NK-92 treated with Interleukin-12 subunit alpha and Interleukin-12 subunit beta, amount 100 ng/mL, for 24 hours (cell line): ENCODE results near the gene DHRS7B.
"Not testable (repeated sequence)": the region's sequence is repeated elsewhere in the genome, so short reads cannot be mapped to it uniquely, and the experiment has no call there.

ENCODE experiments used
- DNase-seq: peaks from one replicate; lab custom pipeline; 2025; lab: John Stamatoyannopoulos, UW

The DHRS7B gene

DNA sequence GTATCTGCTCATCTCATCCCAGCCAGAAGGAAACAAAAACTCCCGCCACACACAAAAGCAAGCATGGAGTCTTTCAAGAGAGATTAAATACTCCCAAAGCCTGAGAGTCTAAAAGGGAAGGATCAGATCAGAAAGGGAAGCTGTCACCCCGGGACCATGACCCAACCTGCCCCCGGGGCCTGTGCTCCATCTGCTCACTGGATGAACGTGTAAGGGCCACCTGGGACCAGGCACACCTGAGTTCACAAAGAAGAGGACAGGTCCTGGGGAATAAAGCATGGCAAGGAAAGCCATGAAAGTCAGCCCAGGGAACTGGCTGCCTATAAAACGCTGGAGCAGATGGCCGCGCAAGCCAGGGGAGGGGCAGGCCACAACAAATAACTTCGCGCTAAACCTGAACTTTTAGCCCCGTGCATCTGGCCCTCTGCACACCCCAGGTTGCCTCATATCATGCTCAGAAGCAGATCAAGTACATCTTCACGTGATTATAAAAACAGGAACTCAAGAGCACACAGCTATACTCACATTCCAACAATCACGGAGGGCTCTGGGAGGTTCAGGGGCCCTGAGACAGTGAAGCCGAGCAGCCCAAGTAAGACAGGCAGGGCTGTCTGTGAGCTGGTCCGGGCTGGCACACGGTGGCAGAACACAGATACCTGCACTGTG is 83.8 kb downstream of the DHRS7B start:
- no peak for DNase-seq

DNA sequence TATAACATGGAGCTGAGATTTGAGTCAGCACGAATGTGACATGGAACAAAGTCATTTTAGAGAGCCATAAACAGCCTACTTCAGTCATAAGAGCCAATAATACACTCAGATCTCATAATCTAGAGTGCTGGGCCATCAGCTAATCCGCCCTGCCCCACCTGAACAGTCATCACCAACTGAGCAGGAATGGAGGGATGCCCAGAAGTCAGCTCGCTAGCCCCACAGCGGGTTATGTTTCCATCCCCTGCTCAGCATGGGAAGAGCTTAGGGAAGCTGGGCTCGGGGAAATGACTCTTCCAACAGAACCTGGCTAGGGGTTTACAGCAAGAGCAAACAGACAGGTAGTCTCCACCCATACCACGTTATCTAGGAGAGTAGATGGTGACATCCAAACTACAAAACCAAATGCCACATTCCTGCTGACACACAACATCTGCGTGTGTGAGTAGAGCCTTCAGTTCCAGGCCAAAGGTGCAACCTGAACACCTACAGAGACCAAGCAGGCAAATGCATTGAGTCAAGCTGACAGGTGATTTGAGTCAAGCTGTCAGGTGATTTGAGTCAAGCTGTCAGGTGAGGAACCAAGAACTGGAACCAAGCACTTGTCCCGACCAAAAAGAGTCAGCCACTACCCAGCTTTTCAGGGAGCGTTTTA is 85.2 kb downstream of the DHRS7B start:
- no peak for DNase-seq

DNA sequence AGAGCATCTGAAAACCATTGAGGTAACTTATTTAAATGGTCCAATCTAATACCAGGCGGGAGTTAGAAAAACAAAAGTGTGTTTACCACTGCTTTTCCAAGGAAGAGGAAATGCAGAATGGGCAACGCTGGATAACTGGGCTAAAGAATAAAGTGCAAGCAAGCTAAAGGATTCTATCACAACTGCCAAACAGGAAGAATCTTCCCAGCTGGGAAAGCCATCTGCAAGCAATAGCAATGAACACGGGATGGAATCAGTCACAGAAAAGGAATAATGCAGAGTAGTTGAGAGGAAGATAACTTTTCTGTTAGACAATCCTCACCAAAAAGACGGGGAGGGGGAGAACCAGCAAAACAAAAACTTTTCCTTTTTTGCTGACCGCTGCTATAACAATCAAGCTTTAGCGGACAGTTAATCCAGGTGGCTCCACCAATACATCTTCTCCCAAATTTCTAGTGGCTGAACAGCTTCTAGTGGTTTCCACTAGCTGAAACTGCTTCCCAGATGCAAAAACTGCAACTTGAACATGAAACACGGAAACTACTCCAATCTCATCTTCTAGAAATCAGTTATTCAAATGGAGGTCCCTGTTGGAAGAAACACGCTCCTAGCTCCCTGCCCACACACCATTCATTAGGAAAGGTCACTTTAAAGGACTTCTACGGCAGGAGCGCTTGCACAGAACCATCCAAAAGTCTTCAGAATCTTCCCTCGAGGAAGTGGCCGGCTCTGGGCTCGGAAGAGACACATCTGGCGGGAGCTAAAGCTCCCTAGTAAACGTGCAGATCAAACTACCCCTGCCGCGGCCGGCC is 86.3 kb downstream of the DHRS7B start:
- no peak for DNase-seq

DNA sequence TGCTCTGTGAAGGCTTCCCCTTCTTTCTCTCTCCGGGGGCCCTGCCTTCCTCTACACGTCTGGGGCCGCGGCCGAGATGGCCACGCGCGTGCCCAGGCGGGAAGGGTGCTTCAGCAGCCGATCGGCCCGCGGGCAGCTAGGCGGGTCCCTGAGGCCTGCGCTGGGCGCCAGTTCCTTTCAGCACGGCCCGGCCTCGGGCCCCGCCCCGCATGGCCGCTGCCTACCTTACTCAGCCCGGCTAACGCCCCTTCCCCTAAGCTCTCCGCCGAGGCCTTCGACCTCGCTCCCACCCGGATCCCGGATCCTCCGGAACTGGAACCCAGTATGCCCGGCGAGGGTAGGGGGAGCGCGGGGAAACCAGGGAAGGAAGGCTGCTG is 86.9 kb downstream of the DHRS7B start:
- peak; percentile 57 for DNase-seq

DNA sequence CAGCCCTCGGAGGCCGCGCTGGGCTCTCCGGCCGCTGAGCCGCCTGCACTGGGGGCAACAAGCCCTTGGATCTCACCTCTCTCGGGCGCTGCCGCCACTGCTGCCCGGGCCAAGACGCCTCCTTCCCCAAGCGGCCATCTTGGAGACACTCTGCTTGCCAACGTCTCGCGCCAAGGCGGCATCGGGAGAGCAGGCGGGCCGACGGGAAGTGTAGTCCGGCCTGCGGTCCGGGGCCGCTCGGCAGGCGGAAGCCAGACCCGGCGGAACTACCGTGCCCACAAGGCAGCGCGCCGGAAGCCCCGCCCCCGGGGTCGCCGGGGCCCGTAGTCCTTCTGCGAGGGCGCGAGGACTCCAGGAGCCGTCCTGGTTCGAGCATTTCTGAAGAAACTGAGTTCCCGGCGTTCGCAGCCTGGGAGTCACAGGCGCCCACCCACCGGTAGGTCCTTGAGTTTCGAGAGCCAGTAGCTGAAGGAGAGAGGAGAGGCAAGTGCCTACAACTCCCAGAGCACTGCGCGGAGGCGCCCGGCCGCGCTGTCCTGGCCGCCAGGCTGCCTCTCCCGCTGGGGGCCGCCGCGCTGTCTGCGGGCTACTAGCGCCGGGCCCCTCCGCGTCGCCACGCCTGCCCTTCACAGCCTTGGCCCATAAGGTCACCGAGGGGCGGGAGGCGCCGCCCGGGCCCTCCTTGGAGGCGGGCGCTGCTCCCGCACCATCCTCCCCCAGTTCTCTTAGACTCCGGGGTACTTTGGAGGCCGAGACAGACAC is 87.4 kb downstream of the DHRS7B start, which contains the start of gene TMEM11:
TMEM11 (minus strand) TSS at position 147 of the 762 bp plus-strand sequence; CDS start at position 138, 9 bp downstream.
- peak; percentile 93 for DNase-seq

- no peak for DNase-seq
Measured at GRCh38 chr17:21214777-21215541, 88.2 kb downstream of the DHRS7B start.

DNA sequence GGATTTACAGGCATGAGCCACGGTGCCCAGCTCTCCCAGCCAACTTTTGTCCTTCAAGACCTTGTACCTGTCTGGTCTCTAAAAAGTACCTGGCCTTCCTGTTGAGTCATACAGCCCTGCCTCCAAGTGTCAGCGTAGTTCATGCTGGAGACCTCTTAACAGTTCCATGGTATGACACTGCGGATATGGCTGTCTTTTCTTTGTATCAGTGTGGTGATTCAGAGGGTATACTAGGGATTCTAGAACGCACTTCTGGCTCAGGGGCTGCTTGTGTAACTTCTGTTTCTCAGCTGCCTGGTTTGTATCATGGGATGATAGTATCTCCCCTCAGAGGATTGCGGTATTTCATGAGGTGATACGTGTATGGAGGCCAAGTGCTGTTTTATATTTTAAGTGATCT is 89.2 kb downstream of the DHRS7B start:
- DNase-seq: no peak

GRCh38 chr17:21217346-21217745 is 90.6 kb downstream of the DHRS7B start:
- no peak for DNase-seq

- no peak for DNase-seq
Measured at GRCh38 chr17:21218101-21218500, 91.3 kb downstream of the DHRS7B start.

- no peak for DNase-seq
Measured at GRCh38 chr17:21218831-21219380, 92.1 kb downstream of the DHRS7B start.

DNA sequence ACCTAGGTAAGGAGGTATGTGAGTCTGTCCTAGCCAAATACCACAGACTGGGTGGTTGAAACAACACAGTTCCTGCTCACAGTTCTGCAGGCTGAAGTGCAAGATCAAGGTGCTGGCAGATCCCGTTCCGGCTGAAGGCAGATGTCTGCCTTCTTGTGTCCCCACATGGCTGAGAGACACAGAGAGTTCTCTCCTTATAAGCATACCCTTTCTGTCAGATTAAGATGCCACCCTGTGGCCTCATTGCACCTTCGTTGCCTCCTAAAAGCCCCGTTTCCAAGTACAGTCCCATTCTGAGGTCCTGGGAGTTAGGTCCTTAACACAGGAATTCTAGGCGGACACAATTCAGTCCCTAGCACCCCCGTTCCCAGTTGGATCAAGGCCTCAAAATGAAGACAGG is 96.3 kb downstream of the DHRS7B start:
- DNase-seq: no peak

DNA sequence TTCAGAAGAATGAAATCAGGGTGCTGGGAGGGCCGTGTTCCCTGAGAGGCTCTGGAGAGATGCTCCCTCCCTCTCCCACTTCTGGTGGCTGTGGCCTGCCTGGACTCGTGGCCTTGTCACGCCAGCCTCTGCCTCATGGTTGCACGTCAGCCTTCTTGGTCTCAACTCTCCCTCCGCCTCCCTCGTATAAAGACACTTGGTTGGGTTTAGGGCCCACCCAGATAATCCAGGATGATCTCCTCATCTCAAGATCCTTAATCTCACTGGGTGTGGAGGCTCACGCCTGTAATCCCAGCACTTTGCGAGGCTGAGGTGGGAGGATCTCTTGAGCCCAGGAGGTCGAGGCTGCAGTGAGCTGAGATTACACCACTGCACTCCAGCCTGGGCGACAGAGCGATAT is 100.5 kb downstream of the DHRS7B start:
- not testable (repeated sequence) for DNase-seq

GRCh38 chr17:21228111-21228510 is 101.3 kb downstream of the DHRS7B start:
- DNase-seq: no peak

DNA sequence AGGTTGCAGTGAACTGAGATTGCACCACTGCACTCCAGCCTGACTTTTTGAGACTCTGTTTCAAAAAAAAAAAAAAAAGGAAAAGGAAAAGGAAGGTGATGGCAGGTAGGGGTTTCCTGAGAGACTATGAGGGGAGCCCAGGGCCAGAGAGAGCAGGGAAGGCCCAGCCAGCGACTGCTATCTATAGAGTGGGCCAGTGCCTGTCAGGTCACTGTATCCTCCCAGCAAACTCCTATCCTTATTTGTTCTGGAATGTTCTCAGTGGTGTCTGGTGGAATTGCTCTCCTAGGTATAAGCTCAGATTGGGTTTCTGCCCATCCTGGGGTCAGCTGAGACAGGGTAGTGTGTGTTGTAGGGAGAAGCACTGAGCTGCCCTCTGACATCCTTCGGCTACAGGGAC is 102.1 kb downstream of the DHRS7B start:
- no peak for DNase-seq

DNA sequence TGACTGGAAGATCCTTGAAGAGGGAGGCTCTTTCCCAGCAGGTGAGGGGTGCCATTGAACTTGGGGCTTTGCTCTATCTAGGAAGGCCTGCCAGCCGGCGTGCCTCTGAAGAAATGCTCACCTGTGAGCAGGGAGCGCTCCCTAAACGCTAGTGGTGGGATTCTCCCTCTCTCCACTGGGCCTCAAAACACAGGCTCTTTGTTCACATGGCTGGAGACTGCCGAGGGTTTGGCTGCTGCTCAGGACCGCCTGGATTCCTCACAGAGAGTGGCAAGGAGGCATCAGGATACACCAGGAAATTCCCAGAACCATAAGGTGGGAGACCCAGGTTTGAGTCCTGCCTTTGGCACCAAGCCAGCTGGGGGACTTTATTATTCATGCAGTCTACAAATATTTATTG is 104.8 kb downstream of the DHRS7B start:
- DNase-seq: no peak

- DNase-seq: no peak
Measured at GRCh38 chr17:21232033-21232749, 105.4 kb downstream of the DHRS7B start.

DNA sequence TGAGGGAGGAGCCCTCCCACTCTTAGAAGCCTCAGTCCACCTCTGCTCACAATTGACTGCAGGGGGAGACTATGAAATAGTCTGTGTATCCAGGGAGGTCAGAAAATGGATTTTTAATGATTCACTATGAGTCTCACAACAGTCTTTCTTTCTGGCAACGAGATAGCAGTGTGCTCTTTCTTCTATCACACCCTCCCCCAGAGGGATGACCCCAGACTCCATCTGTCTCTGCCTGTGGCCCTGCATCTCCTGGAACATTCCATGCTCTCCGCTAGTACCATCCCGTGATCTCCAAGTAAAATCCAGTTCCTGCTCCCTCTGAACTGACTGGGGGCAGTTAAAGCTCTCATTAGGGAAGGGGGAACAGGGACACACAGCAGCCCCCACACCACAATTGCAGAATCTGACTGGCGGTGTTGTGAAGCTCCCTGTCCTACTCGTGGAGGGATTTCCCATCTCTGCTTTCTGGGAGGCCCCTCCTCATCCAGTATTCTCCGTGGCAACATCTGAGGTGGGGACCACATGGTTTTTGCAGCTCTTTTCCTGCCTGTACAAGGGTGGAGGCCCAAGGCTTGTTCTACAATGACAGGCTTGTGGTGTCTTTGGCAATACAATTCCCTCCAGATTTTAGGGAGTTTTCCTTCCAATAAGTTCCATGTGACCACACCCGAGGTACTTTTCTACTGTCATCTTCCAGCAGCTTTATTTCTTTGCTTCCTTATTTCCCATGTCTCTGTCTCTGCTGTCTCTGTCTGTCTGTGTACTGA is 107.0 kb downstream of the DHRS7B start:
- no peak for DNase-seq

GRCh38 chr17:21235921-21236320 is 109.2 kb downstream of the DHRS7B start:
- no peak for DNase-seq

GRCh38 chr17:21239680-21240368 is 113.1 kb downstream of the DHRS7B start:
- no peak for DNase-seq
